Suprapubic skin (tissue), 4 donors: ENCODE measurements around the gene MICAL2. TPM values are rescaled to one million over a fixed set of nuclear protein-coding genes. Genes with fewer than 3 reads are reported as not detected.

Experiments
- DNase-seq, 2 donors: peaks; one replicate each; pipeline ENCODE4 v3.0.0-alpha.2; 2019; ENCODE audit warnings: low spot score in 2 of 2
- H3K27ac ChIP-seq: fragments of 200-600 bp; sonication (generic); one replicate; pipeline ENCODE4 v1.5.1; 2019
- H3K27me3 ChIP-seq: fragments of 200-600 bp; sonication (generic); one replicate; pipeline ENCODE4 v1.5.1; 2019
- H3K36me3 ChIP-seq: fragments of 200-600 bp; sonication (generic); one replicate; pipeline ENCODE4 v1.5.1; 2019
- H3K4me1 ChIP-seq: fragments of 200-600 bp; sonication (generic); one replicate; pipeline ENCODE4 v1.5.1; 2019
- H3K4me3 ChIP-seq: fragments of 200-600 bp; sonication (generic); one replicate; pipeline ENCODE4 v1.5.1; 2019; ENCODE audit warnings: mild to moderate bottlenecking
- H3K9me3 ChIP-seq: fragments of 200-600 bp; sonication (generic); one replicate; pipeline ENCODE4 v1.5.1; 2019
- EP300 ChIP-seq: sonication (generic); formaldehyde crosslinking; IDR thresholded peaks from one replicate; pipeline ENCODE4 v1.6.1; 2017; ENCODE audit warnings: antibody characterized with exemption
- POLR2A ChIP-seq, 2 donors: fragments of 450-650 bp; IDR thresholded peaks; one replicate each; pipeline ENCODE4 v1.6.1; 2017; ENCODE audit warnings: antibody characterized with exemption in 2 of 2, mild to moderate bottlenecking in 2 of 2, moderate library complexity in 2 of 2
- POLR2AphosphoS5 ChIP-seq, 3 donors: sonication (generic); formaldehyde crosslinking; IDR thresholded peaks; one replicate each; pipeline ENCODE4 v1.6.1; 2017; ENCODE audit warnings: antibody characterized with exemption in 3 of 3
- WGBS: methylation state at CpG from one replicate; pipeline ENCODE4 v1.1.5; 2018; 5-methylcytosine and 5-hydroxymethylcytosine counted together
- total RNA-seq, 4 donors: library from RNA; depleted of rRNA; stranded (reverse); fragments of >200 nt; gene quantifications; one replicate each; pipeline ENCODE4 v1.1.0, GENCODE V29; 2016
- TF ChIP-seq, protein P1 (sequence below), 2 donors: fragments of 200-600 bp in 1 of 2; fragments of 450-650 bp in 1 of 2; sonication (generic) in 1 of 2; IDR thresholded peaks; one replicate each; pipeline ENCODE4 v1.5.1; 2016 to 2019; ENCODE audit warnings: antibody characterized with exemption in 2 of 2, mild to moderate bottlenecking in 1 of 2, moderate library complexity in 1 of 2

The MICAL2 gene
- total RNA-seq, 4 donors from 2014 or later = 117 to 232 (median 164) TPM

- no peak for TF ChIP-seq EP300
- TF ChIP-seq POLR2A (IDR thresholded peaks at IDR 0.05) = no peak
- TF ChIP-seq POLR2AphosphoS5 (IDR thresholded peaks at IDR 0.05) = no peak
- TF ChIP-seq, protein P1, sequence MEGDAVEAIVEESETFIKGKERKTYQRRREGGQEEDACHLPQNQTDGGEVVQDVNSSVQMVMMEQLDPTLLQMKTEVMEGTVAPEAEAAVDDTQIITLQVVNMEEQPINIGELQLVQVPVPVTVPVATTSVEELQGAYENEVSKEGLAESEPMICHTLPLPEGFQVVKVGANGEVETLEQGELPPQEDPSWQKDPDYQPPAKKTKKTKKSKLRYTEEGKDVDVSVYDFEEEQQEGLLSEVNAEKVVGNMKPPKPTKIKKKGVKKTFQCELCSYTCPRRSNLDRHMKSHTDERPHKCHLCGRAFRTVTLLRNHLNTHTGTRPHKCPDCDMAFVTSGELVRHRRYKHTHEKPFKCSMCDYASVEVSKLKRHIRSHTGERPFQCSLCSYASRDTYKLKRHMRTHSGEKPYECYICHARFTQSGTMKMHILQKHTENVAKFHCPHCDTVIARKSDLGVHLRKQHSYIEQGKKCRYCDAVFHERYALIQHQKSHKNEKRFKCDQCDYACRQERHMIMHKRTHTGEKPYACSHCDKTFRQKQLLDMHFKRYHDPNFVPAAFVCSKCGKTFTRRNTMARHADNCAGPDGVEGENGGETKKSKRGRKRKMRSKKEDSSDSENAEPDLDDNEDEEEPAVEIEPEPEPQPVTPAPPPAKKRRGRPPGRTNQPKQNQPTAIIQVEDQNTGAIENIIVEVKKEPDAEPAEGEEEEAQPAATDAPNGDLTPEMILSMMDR (IDR thresholded peaks at IDR 0.05) = no peak
- H3K4me3 ChIP-seq = no peak overlapping the region
- WGBS = 89% methylated on average over 12 of the region's 12 CpGs
- no peaks in the 10 kb centered on the region for H3K27me3 ChIP-seq
- no peak overlapping the region for H3K27ac ChIP-seq
- no peaks in the 10 kb centered on the region for H3K36me3 ChIP-seq
- DNase-seq = peak in 1 of 2 donors; percentile 54
- no peaks in the 10 kb centered on the region for H3K9me3 ChIP-seq
- H3K4me1 ChIP-seq = peaks cover 25% of the 10 kb centered on the region
Measured at GRCh38 chr11:12069066-12069676, 41.2 kb upstream of the MICAL2 start.

DNA sequence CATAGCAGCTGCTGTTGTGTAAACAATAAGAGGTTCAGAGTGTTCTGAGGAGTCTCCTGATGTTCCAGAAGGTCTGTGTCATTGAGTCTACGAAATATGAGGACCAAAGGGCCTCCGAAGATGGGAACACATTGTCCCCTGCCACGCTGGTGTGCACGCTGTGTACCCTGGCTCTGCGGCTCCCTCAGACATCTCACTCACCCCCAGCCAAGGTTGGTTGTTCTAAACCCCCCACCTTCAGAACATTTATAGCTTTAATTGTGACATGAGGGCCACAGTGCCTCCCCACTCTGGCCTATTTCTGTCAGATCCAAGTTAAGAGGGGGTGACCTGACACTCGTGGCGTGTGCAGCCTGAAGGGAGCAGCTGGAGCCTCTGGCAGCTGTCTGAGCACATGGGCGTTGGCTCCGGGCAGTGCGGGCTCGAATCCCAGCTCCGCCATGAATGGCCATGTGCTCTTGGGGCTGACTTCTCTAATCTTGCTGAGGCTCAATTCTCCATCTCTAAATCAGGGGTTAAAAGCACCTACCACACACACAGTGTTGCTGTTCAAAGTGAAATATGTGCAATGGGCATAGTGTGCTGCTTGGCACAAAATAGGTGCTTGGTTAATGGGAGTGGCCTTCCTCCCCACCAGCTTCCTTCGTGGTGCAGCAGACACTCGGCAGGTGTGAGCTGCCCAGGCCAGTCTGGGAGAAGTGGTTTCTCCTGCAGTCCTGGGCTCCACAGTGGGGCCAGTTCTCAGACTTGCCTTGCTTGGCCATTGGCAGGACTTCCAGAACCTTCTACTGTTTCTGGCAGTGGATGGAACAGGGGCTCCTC is 39.7 kb upstream of the MICAL2 start:
- Histone ChIP-seq H3K36me3 (no peaks in the 10 kb centered on the region), H3K9me3 (no peaks in the 10 kb centered on the region), H3K4me1 (peaks cover 32% of the 10 kb centered on the region), H3K4me3 (no peak overlapping the region), H3K27ac (peak overlapping the region; percentile 79), H3K27me3 (no peaks in the 10 kb centered on the region)
- WGBS = 87% methylated on average over 6 of the region's 14 CpGs
- TF ChIP-seq POLR2AphosphoS5 (IDR thresholded peaks at IDR 0.05) (peak in 2 of 3 donors; percentile 62 to 90), POLR2A (IDR thresholded peaks at IDR 0.05) (no peak), EP300 (peak; percentile 79)
- TF ChIP-seq, protein P1 (IDR thresholded peaks at IDR 0.05) = no peak
- DNase-seq = peak; percentile 57 to 66

- Histone ChIP-seq H3K27ac (no peak overlapping the region), H3K9me3 (no peaks in the 10 kb centered on the region), H3K4me3 (no peak overlapping the region), H3K4me1 (peaks cover 31% of the 10 kb centered on the region), H3K27me3 (no peaks in the 10 kb centered on the region), H3K36me3 (no peaks in the 10 kb centered on the region)
- TF ChIP-seq POLR2AphosphoS5 (IDR thresholded peaks at IDR 0.05) = no peak
- TF ChIP-seq, protein P1 (IDR thresholded peaks at IDR 0.05) = no peak
- no peak for TF ChIP-seq POLR2A (IDR thresholded peaks at IDR 0.05)
- TF ChIP-seq EP300 = no peak
- 96% methylated on average over 3 of the region's 3 CpGs for WGBS
- DNase-seq = no peak
Measured at GRCh38 chr11:12071574-12071973, 38.8 kb upstream of the MICAL2 start.

- H3K9me3 ChIP-seq = no peaks in the 10 kb centered on the region
- no peak overlapping the region for H3K27ac ChIP-seq
- no peak for TF ChIP-seq POLR2AphosphoS5 (IDR thresholded peaks at IDR 0.05)
- TF ChIP-seq, protein P1 (IDR thresholded peaks at IDR 0.05) = no peak
- TF ChIP-seq POLR2A (IDR thresholded peaks at IDR 0.05) = no peak
- no peak for TF ChIP-seq EP300
- peaks cover 27% of the 10 kb centered on the region for H3K4me1 ChIP-seq
- H3K27me3 ChIP-seq = no peaks in the 10 kb centered on the region
- no peak overlapping the region for H3K4me3 ChIP-seq
- H3K36me3 ChIP-seq = no peaks in the 10 kb centered on the region
- 92% methylated on average over 8 of the region's 8 CpGs for WGBS
- DNase-seq = peak; percentile 24 to 36
Measured at GRCh38 chr11:12073436-12073835, 37.0 kb upstream of the MICAL2 start.

- no peak overlapping the region for H3K27ac ChIP-seq
- peaks cover 27% of the 10 kb centered on the region for H3K4me1 ChIP-seq
- no peaks in the 10 kb centered on the region for H3K27me3 ChIP-seq
- no peak overlapping the region for H3K4me3 ChIP-seq
- H3K36me3 ChIP-seq = no peaks in the 10 kb centered on the region
- no peaks in the 10 kb centered on the region for H3K9me3 ChIP-seq
- TF ChIP-seq, protein P1 (IDR thresholded peaks at IDR 0.05) = no peak
- TF ChIP-seq POLR2A (IDR thresholded peaks at IDR 0.05) (no peak), EP300 (no peak), POLR2AphosphoS5 (IDR thresholded peaks at IDR 0.05) (no peak)
- DNase-seq = peak; percentile 24 to 30
- 92% methylated on average over 4 of the region's 4 CpGs for WGBS
Measured at GRCh38 chr11:12073886-12074285, 36.5 kb upstream of the MICAL2 start.
